Mesendoderm (in vitro differentiated cells): Measurements from ENCODE around the gene TMEM186.

Experiments
- DNase-seq: peaks from one replicate; pipeline ENCODE4 v3.0.0; 2013
- H2AK5ac ChIP-seq: 2 replicates; pipeline ENCODE4 v1.6.1; 2013; ENCODE audit warnings: low read length, inconsistent platforms
- H2BK120ac ChIP-seq: 2 replicates; pipeline ENCODE4 v1.6.1; 2013; ENCODE audit warnings: low read depth, mild to moderate bottlenecking, low read length, moderate library complexity, mixed read lengths
- H2BK15ac ChIP-seq: replicated peaks from 2 replicates; pipeline ENCODE4 v1.6.1; 2013; ENCODE audit warnings: low read depth, mild to moderate bottlenecking, moderate library complexity
- H2BK5ac ChIP-seq: 2 replicates; pipeline ENCODE4 v1.6.1; 2013; ENCODE audit warnings: low read length, inconsistent platforms
- H3K18ac ChIP-seq: 2 replicates; pipeline ENCODE4 v1.6.1; 2013; ENCODE audit warnings: mild to moderate bottlenecking, low read length, mixed read lengths
- H3K23ac ChIP-seq: one replicate; pipeline ENCODE4 v1.6.1; 2013; ENCODE audit warnings: low read length
- H3K27ac ChIP-seq: 2 replicates; pipeline ENCODE4 v1.5.1; 2013; ENCODE audit warnings: low read depth, mild to moderate bottlenecking, inconsistent platforms, low read length, moderate library complexity
- H3K27me3 ChIP-seq: 2 replicates; pipeline ENCODE4 v1.6.1; 2013; ENCODE audit warnings: low read length, control low read depth, mild to moderate bottlenecking, inconsistent platforms; ENCODE audit not compliant: insufficient read depth, poor library complexity
- H3K36me3 ChIP-seq: 2 replicates; pipeline ENCODE4 v1.6.1; 2013; ENCODE audit warnings: low read length, inconsistent platforms; ENCODE audit not compliant: control insufficient read depth, insufficient read depth
- H3K4ac ChIP-seq: one replicate; pipeline ENCODE4 v1.6.1; 2013; ENCODE audit warnings: low read depth, mild to moderate bottlenecking, low read length, moderate library complexity
- H3K4me1 ChIP-seq: 2 replicates; pipeline ENCODE4 v1.6.1; 2013; ENCODE audit warnings: low read depth, low read length, inconsistent platforms; ENCODE audit not compliant: control insufficient read depth
- H3K4me2 ChIP-seq: 2 replicates; pipeline ENCODE4 v1.6.1; 2013; ENCODE audit warnings: low read length
- H3K4me3 ChIP-seq: 2 replicates; pipeline ENCODE4 v1.5.1; 2013; ENCODE audit warnings: mild to moderate bottlenecking, low read length
- H3K56ac ChIP-seq: one replicate; pipeline ENCODE4 v1.6.1; 2013; ENCODE audit warnings: low read length
- H3K79me1 ChIP-seq: 2 replicates; pipeline ENCODE4 v1.6.1; 2013; ENCODE audit warnings: low read length, inconsistent platforms
- H3K79me2 ChIP-seq: 2 replicates; pipeline ENCODE4 v1.6.1; 2013; ENCODE audit warnings: mild to moderate bottlenecking, low read length; ENCODE audit not compliant: control insufficient read depth, insufficient read depth
- H3K9ac ChIP-seq: 2 replicates; pipeline ENCODE4 v1.6.1; 2013; ENCODE audit warnings: low read length, inconsistent platforms
- H4K5ac ChIP-seq: one replicate; pipeline ENCODE4 v1.6.1; 2013; ENCODE audit warnings: low read length
- H4K8ac ChIP-seq: one replicate; pipeline ENCODE4 v1.6.1; 2013; ENCODE audit warnings: low read depth, mild to moderate bottlenecking, control low read depth, low read length, moderate library complexity
- WGBS: extraction: QIAGEN DNeasy Blood & Tissue Kit; methylation state at CpG from one replicate; pipeline ENCODE4 v1.1.7; 2013; ENCODE audit warnings: low lambda C conversion rate, missing lambda C conversion rate; ENCODE audit not compliant: insufficient coverage; ENCODE audit errors: extremely low coverage; 5-methylcytosine and 5-hydroxymethylcytosine counted together

TMEM186 gene

GRCh38 chr16:8767176-8767575 is 30.3 kb downstream of the TMEM186 start:
- DNase-seq, result no peak
- no peak overlapping the region for H3K27ac ChIP-seq
- no peak overlapping the region for H4K5ac ChIP-seq
- H2BK5ac ChIP-seq, result no peak overlapping the region
- H3K4ac ChIP-seq, result no peak overlapping the region
- H3K9ac ChIP-seq, result no peak overlapping the region
- no peak overlapping the region for H3K23ac ChIP-seq
- H2BK120ac ChIP-seq, result no peak overlapping the region
- H3K79me1 ChIP-seq, result no peaks in the 10 kb centered on the region
- H3K56ac ChIP-seq, result no peak overlapping the region
- H3K27me3 ChIP-seq, result no peaks in the 10 kb centered on the region
- no peak overlapping the region for H3K4me2 ChIP-seq
- no peak overlapping the region for H2AK5ac ChIP-seq
- no peaks in the 10 kb centered on the region for H3K4me1 ChIP-seq
- H3K18ac ChIP-seq, result no peak overlapping the region
- H4K8ac ChIP-seq, result no peak overlapping the region
- no CpG with 5 or more reads among the region's 8 CpGs for WGBS
- no peaks in the 10 kb centered on the region for H3K79me2 ChIP-seq
- H3K36me3 ChIP-seq, result no peaks in the 10 kb centered on the region
- H3K4me3 ChIP-seq, result no peak overlapping the region
- H2BK15ac ChIP-seq, result no peak overlapping the region

- Histone ChIP-seq H3K36me3 (no peaks in the 10 kb centered on the region), H3K79me2 (no peaks in the 10 kb centered on the region), H3K56ac (no peak overlapping the region), H3K9ac (no peak overlapping the region), H2AK5ac (no peak overlapping the region), H3K18ac (no peak overlapping the region), H3K4me3 (no peak overlapping the region), H3K23ac (no peak overlapping the region), H3K4ac (no peak overlapping the region), H3K4me1 (no peaks in the 10 kb centered on the region), H4K5ac (no peak overlapping the region), H2BK120ac (no peak overlapping the region), H4K8ac (no peak overlapping the region), H3K79me1 (no peaks in the 10 kb centered on the region), H2BK15ac (no peak overlapping the region), H3K27me3 (no peaks in the 10 kb centered on the region), H2BK5ac (no peak overlapping the region), H3K27ac (no peak overlapping the region), H3K4me2 (no peak overlapping the region)
- peak; percentile 13 for DNase-seq
- WGBS, result no CpG with 5 or more reads among the region's 18 CpGs
Observed at GRCh38 chr16:8764525-8765250, 32.8 kb downstream of the TMEM186 start.

GRCh38 chr16:8763899-8764298 is 33.5 kb downstream of the TMEM186 start:
- H3K27ac ChIP-seq, result no peak overlapping the region

GRCh38 chr16:8763083-8763482 is 34.4 kb downstream of the TMEM186 start:
- H3K79me2 ChIP-seq, result no peaks in the 10 kb centered on the region
- no peaks in the 10 kb centered on the region for H3K79me1 ChIP-seq
- no peaks in the 10 kb centered on the region for H3K36me3 ChIP-seq
- WGBS, result no CpG with 5 or more reads among the region's 3 CpGs
- H3K23ac ChIP-seq, result no peak overlapping the region
- H3K4me2 ChIP-seq, result no peak overlapping the region
- no peak overlapping the region for H2BK120ac ChIP-seq
- no peak overlapping the region for H2AK5ac ChIP-seq
- H2BK15ac ChIP-seq, result no peak overlapping the region
- DNase-seq, result no peak
- no peaks in the 10 kb centered on the region for H3K4me1 ChIP-seq
- H3K27me3 ChIP-seq, result no peaks in the 10 kb centered on the region
- no peak overlapping the region for H4K5ac ChIP-seq
- no peak overlapping the region for H3K9ac ChIP-seq
- H3K4me3 ChIP-seq, result no peak overlapping the region
- H3K18ac ChIP-seq, result no peak overlapping the region
- no peak overlapping the region for H3K27ac ChIP-seq
- no peak overlapping the region for H3K4ac ChIP-seq
- H3K56ac ChIP-seq, result no peak overlapping the region
- no peak overlapping the region for H4K8ac ChIP-seq
- H2BK5ac ChIP-seq, result no peak overlapping the region

More at GRCh38 chr16:8763899-8764298, 33.5 kb downstream of the TMEM186 start:
- no peak overlapping the region for H4K5ac ChIP-seq
- H3K79me2 ChIP-seq, result no peaks in the 10 kb centered on the region
- no peak overlapping the region for H3K9ac ChIP-seq
- no peak overlapping the region for H3K4ac ChIP-seq
- no peaks in the 10 kb centered on the region for H3K27me3 ChIP-seq
- H3K36me3 ChIP-seq, result no peaks in the 10 kb centered on the region
- no peak overlapping the region for H3K4me3 ChIP-seq
- H3K23ac ChIP-seq, result no peak overlapping the region
- no peak overlapping the region for H4K8ac ChIP-seq
- no peak overlapping the region for H3K56ac ChIP-seq
- H3K18ac ChIP-seq, result no peak overlapping the region
- WGBS, result no CpG with 5 or more reads among the region's 10 CpGs
- H2BK120ac ChIP-seq, result no peak overlapping the region
- H2AK5ac ChIP-seq, result no peak overlapping the region
- no peaks in the 10 kb centered on the region for H3K79me1 ChIP-seq
- DNase-seq, result peak; percentile 8
- no peak overlapping the region for H2BK5ac ChIP-seq
- H3K4me2 ChIP-seq, result no peak overlapping the region
- no peaks in the 10 kb centered on the region for H3K4me1 ChIP-seq
- no peak overlapping the region for H2BK15ac ChIP-seq

- Histone ChIP-seq H4K8ac (no peak overlapping the region), H3K27ac (no peak overlapping the region), H3K79me1 (no peaks in the 10 kb centered on the region), H3K4me1 (no peaks in the 10 kb centered on the region), H3K4me3 (no peak overlapping the region), H2BK15ac (no peak overlapping the region), H3K79me2 (no peaks in the 10 kb centered on the region), H3K4ac (no peak overlapping the region), H2BK5ac (no peak overlapping the region), H3K23ac (no peak overlapping the region), H2BK120ac (no peak overlapping the region), H3K36me3 (no peaks in the 10 kb centered on the region), H3K27me3 (no peaks in the 10 kb centered on the region), H3K18ac (no peak overlapping the region), H3K56ac (no peak overlapping the region), H4K5ac (no peak overlapping the region), H2AK5ac (no peak overlapping the region), H3K9ac (no peak overlapping the region), H3K4me2 (no peak overlapping the region)
- WGBS, result no CpG with 5 or more reads among the region's 4 CpGs
- no peak for DNase-seq
Observed at GRCh38 chr16:8762254-8762653, 35.2 kb downstream of the TMEM186 start.

- Histone ChIP-seq H3K4me1 (no peaks in the 10 kb centered on the region), H2BK120ac (no peak overlapping the region), H2BK5ac (no peak overlapping the region), H3K18ac (no peak overlapping the region), H3K36me3 (no peaks in the 10 kb centered on the region), H3K4ac (no peak overlapping the region), H3K27ac (no peak overlapping the region), H2BK15ac (no peak overlapping the region), H4K8ac (no peak overlapping the region), H3K4me3 (no peak overlapping the region), H3K56ac (no peak overlapping the region), H3K79me1 (no peaks in the 10 kb centered on the region), H3K4me2 (no peak overlapping the region), H3K27me3 (no peaks in the 10 kb centered on the region), H4K5ac (no peak overlapping the region), H3K23ac (no peak overlapping the region), H3K79me2 (no peaks in the 10 kb centered on the region), H3K9ac (no peak overlapping the region), H2AK5ac (no peak overlapping the region)
- DNase-seq, result no peak
- no CpG with 5 or more reads among the region's 6 CpGs for WGBS
Observed at GRCh38 chr16:8761078-8761477, 36.4 kb downstream of the TMEM186 start.
